GM21423 (cell line): ENCODE data around the gene FURIN.
"Not testable (repeated sequence)": the region's sequence is repeated elsewhere in the genome, so short reads cannot be mapped to it uniquely, and the experiment has no call there.

Experiments used
- ATAC-seq: cut with Tn5 transposase; IDR thresholded peaks from one replicate; pipeline ENCODE4 v1.9.1; 2021; ENCODE audit warnings: mild to moderate bottlenecking, moderate library complexity; ENCODE audit not compliant: unreplicated experiment

FURIN gene

GRCh38 chr15:90914305-90915080 lies 46.1 kb downstream of the FURIN start:
- no peak for ATAC-seq

DNA sequence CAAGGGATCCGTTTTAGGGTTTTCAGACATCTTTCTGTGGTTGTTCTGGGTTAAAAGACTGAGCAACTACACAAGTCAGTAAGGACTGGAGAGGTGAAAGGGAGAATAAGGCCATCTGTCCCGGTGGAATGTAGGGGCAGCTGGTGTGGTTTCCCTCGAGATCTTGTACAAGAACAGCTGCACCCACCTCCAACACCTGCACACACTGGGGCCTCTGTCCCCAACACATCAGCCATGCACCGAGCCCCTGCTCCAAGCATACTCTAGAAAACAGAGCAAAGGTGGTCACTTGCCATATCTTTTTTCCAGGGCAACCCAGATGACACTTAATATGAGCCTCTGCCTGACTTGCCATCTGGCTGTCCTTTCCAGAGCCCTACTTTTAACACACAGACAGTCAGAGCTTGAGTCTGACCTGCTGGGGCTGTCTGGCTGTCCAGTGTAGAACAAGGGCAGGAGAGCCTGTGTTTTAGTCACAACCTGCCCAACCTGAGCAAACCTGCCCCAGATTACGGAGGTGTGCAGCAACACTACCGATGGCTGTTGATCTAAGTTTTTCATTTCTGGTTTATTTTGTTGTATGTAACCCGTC lies 46.9 kb downstream of the FURIN start:
- ATAC-seq: no peak

DNA sequence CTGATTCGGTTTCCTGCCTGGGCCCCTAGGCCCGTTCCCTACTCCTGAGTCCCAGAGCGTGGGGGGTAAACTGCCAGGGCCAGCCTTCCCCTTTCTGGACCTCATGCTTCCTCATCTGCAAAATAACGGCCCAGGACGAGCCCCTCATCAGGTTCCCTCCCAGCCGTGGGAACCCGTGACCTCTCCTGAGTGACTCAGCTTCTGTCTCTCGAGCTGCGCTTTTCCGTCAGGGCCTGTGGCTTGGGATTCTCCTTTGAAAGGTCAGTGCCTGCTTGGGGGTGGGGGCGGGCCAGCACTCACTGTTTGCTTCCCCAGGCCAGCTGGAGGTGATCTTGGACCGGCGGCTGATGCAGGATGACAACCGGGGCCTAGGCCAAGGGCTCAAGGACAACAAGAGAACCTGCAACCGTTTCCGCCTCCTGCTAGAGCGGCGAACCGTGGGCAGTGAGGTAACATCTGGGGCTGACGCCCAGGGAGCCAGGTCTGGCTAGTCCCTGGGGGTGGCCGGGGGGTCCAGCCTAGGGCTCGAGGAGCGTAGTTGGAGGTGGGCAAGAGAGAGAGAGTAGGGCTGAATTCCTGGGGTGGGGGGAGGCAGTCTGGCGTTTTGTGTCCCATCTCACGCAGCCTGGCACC lies 47.5 kb downstream of the FURIN start:
- ATAC-seq: no peak

- no peak for ATAC-seq
Measured at GRCh38 chr15:90916461-90916860, 48.1 kb downstream of the FURIN start.

DNA sequence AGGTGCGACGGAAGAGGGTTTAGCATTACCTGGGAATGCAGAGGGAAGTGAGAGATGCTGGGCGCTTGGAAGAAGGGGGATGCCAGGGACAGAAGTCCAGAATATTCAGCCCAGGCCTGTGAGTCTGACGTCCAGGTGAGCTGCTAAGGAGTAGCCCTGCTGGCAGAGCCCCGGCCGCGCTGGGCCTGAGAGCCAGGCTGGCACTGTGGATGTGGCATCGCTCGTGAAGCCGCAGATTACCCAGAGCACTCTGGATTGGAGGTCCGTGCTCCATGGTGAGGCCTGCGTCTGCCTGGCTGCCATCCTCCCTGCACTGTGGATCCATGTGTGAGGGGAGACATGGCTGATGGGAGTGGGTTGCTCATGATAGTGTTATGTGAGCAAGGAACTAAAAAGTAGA lies 49.2 kb downstream of the FURIN start:
- no peak for ATAC-seq

GRCh38 chr15:90918034-90918788 lies 49.8 kb downstream of the FURIN start:
- no peak for ATAC-seq

DNA sequence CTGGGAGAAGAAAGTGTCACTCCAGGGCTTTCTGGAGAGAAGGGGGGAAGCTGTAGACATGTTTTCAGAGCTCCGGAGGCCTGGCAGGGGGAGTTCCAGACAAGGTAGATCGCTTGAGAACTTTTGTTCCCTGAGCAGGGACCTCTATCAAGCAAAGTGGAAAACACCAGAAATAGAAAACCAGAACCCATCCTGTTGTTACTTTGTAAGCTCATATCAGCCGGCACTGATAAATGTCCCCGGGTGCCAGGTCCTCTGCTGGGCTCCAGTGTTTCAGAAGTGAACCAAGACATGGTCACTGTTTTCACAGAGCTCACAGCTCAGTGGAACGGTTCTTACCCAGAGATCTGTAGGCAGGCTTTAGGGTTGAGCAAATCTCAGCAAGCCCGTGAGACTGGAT lies 50.4 kb downstream of the FURIN start:
- ATAC-seq: no peak

DNA sequence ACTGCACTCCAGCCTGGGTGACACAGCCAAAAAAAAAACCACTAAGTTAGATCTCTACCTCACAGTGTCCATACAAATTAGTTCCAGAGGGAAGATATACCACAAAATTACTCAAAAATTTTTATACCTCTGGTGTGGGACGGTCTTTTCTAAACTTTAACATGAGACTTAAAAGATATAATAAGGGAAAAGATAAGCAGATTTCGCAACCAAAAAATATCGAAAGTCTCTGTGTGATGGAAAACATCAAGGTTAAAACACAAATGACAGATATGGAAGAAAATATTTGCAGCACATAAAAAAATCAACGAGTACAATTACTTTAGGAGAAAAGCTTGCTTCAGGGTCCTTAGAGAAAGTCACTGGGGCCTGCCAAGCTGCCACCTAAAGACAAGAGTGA lies 53.5 kb downstream of the FURIN start:
- no peak for ATAC-seq

DNA sequence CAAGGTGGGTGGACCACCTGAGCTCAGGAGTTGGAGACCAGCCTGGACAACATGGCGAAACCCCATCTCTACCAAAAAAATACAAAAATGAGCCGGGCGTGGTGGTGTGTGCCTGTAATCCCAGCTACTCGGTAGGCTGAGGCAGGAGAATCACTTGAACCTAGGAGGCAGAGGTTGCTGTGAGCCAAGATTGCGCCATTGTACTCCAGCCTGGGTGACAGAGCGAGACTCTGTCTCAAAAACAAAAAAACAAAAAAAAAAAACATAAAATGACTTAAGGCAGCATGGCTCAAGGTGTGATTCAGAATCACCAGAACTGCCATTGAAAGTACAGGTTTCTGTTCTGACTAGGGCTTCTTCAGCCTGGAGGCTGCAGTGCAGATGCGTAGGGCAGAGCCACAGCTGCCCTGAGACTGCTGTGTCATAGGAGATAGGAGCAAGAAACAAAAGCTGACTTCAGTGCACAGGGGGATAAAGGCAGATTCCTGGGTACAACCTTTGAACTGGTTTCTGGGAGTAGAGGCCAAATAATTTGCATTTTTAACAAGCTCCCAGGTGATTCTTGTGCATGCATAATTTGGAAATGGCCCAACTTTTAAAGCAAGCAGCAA lies 54.4 kb downstream of the FURIN start:
- peak; percentile 45 for ATAC-seq

- ATAC-seq: peak; percentile 72
Measured at GRCh38 chr15:90924375-90924774, 56.0 kb downstream of the FURIN start.

DNA sequence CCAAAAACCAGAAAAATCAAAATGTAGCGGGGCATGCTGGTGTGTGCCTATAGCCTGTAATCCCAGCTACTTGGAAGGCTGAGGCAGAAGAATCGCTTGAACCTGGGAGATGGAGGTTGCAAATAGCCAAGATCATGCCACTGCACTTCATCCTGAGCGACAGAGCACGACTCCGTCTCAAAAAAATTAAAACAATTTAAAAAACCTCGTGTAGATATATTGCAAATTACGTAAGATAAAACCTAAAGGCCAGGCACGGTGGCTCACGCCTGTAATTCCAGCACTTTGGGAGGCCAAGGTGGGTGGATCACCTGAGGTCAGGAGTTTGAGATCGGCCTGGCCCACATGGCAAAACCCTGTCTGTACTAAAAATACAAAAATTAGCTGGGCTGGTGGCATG lies 58.4 kb downstream of the FURIN start:
- not testable (repeated sequence) for ATAC-seq

DNA sequence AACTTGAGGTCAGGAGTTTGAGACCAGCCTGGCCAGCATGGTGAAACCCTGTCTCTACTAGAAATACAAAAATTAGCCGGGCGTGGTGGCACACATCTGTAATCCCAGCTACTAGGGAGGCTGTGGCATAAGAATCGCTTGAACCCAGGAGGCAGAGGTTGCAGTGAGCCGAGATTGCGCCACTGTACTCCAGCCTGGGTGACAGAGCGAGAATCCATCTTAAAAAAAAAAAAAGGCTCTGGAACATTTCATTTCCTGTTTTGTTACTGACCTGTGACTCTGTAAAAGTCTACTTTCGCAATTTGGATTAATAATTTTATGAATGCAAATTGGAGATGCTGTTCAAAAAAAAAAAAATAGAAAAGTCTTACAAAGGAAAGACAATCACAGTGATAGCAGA lies 59.7 kb downstream of the FURIN start:
- ATAC-seq: not testable (repeated sequence)

- no peak for ATAC-seq
Measured at GRCh38 chr15:90929246-90930019, 61.0 kb downstream of the FURIN start.

GRCh38 chr15:90930861-90931574 lies 62.6 kb downstream of the FURIN start:
- no peak for ATAC-seq

- ATAC-seq: no peak
Measured at GRCh38 chr15:90931575-90931827, 63.1 kb downstream of the FURIN start.

DNA sequence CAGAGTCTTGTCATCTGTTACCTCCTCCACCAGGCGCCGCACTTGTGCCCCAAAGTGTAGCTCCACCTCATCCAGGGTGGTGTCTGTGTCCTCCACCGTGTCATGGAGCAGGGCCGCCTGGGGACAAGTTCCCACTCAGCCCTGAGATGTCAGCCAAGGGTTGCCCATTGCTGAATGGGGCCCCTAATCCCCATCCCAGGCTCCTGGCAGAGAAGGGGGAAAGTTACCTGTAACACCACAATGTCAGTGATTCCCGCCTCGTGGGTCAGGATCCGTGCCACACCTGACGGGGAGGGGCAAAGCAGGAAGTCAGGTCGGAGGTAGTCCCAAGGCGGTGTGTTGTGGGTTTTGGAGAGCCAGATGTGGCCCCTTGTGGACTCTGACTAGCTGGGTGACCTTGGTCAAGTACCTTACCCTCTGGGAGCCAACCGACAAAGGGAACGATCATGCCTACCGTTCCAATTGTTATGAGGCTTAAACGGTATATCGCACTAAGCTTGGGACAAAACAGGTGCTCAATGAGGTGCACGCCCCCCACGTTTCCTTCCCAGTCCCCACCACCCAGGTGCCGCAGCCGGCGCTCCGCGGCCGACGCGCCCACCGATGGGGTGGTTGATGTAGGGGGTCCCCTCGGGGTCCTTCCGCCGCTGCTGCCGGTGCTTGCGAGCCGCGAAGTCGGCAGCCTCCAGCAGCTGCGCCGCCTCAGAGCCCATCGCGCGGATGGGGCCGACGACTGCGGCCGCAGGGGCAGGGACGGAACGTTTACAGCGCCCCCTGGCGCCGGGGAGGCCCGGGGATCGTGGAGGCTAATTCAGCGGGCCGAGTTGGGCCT lies 63.7 kb downstream of the FURIN start, which contains the start of gene HDDC3:
HDDC3 (minus strand) TSS at position 722 of the 832 bp plus-strand sequence; CDS start at position 713, 9 bp downstream.
- peak; percentile 46 for ATAC-seq

DNA sequence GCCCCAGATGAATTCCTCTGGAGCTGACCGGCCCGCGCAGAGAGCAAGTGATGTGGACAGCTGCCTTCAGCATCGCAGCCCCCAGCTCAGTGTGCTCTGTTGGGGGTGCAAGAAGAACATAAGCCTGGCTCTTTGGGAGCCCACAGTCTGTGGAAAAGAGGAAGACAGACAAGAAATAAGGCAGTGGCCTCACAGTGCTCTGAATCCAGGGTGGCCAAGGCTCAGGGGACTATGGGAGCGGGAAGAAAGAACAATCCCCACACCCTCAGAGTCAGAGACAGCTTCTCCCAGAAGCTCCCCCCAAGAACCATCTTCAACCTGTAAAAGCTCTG lies 64.2 kb downstream of the FURIN start:
- no peak for ATAC-seq
